ENCODE data around the gene ADCY9.

GRCh38 chr16:4115949-4116318 lies 308 bp downstream of the ADCY9 start:
- TF ChIP-seq REST (IDR thresholded peaks at IDR 0.05; ENCODE audit: low read depth) (no peak), ZFX (IDR thresholded peaks at IDR 0.05) (no peak), POLR2A (IDR thresholded peaks at IDR 0.05; ENCODE audit: borderline replicate concordance, extremely low read depth, insufficient read depth, insufficient read length) (no peak), EZH2 (IDR thresholded peaks at IDR 0.05) (no peak), RAD21 (IDR thresholded peaks at IDR 0.05; ENCODE audit: low read depth) (no peak), CTCF (IDR thresholded peaks at IDR 0.05 in 2 of 3, conservative IDR thresholded peaks at IDR 0.05 in 1 of 3; ENCODE audit: borderline replicate concordance in 1 of 3, insufficient read depth in 1 of 3, low read depth in 2 of 3, low read length in 2 of 3) (no peak), TCF7L2 (IDR thresholded peaks at IDR 0.05; ENCODE audit: borderline replicate concordance, extremely low read depth, insufficient read depth, insufficient read length) (no peak), YY1 (IDR thresholded peaks at IDR 0.05; ENCODE audit: extremely low read depth, insufficient replicate concordance, low read depth, low read length) (no peak), POLR2AphosphoS5 (IDR thresholded peaks at IDR 0.05; ENCODE audit: low read depth, low read length) (no peak), SRF (IDR thresholded peaks at IDR 0.05; ENCODE audit: low read depth) (no peak), SP1 (IDR thresholded peaks at IDR 0.05; ENCODE audit: low read depth) (no peak), CEBPB (IDR thresholded peaks at IDR 0.05; ENCODE audit: low read depth) (no peak), ATF3 (IDR thresholded peaks at IDR 0.05) (no peak)

All from HCT116 (cell line).